Caco-2 (cell line): ENCODE results near the gene QPCTL. TPM values are rescaled to one million over a fixed set of nuclear protein-coding genes. Genes with fewer than 3 reads are reported as not detected.

ENCODE experiments used
- BruUV-seq: library from RNA; stranded (reverse); fragments of 400-500 nt; replicated peaks from 2 replicates; lab custom pipeline; 2021; lab: Mats Ljungman, UMichigan
- CTCF ChIA-PET: fragments of 300-600 bp; sonication (Branson Sonifier 250); formaldehyde crosslinking; loops from one replicate; lab custom pipeline; 2022; ENCODE audit warnings: antibody characterized with exemption; lab: Charles Lee
- POLR2A ChIA-PET: fragments of 300-600 bp; sonication (Branson Sonifier 250); formaldehyde crosslinking; loops from one replicate; lab custom pipeline; 2022; ENCODE audit warnings: antibody characterized with exemption; lab: Charles Lee
- DNase-seq, 2 experiments: peaks; one replicate each; pipeline versions ENCODE4 v3.0.0 to v3.0.0-alpha.2; 2020 to 2022
- H3K27me3 ChIP-seq: replicated peaks from 2 replicates; pipeline ENCODE4 v1.6.0; 2011; ENCODE audit warnings: low read length; ENCODE audit not compliant: control insufficient read depth, insufficient read depth
- H3K36me3 ChIP-seq: 2 replicates; pipeline ENCODE4 v1.5.1; 2011; ENCODE audit warnings: low read length; ENCODE audit not compliant: control insufficient read depth, insufficient read depth
- H3K4me1 ChIP-seq: fragments of 250-450 bp; sonication (Bioruptor Pico); 2 replicates; pipeline ENCODE4 v1.5.1; 2020; ENCODE audit warnings: mild to moderate bottlenecking
- H3K4me3 ChIP-seq: 2 replicates; pipeline ENCODE4 v1.5.1; 2011; ENCODE audit warnings: low read depth, mild to moderate bottlenecking, control low read depth, low read length
- H3K9me3 ChIP-seq: fragments of 250-450 bp; sonication (Bioruptor Pico); 2 replicates; pipeline ENCODE4 v1.5.1; 2020; ENCODE audit warnings: mild to moderate bottlenecking, moderate library complexity
- H3K27ac Mint-ChIP-seq: one replicate; pipeline ENCODE4 v1.8.0; 2022; ENCODE audit warnings: mixed read lengths; ENCODE audit not compliant: unreplicated experiment
- H3K27me3 Mint-ChIP-seq: one replicate; pipeline ENCODE4 v1.8.0; 2022; ENCODE audit warnings: mixed read lengths; ENCODE audit not compliant: insufficient read depth, unreplicated experiment
- H3K36me3 Mint-ChIP-seq: one replicate; pipeline ENCODE4 v1.8.0; 2022; ENCODE audit warnings: mild to moderate bottlenecking, mixed read lengths; ENCODE audit not compliant: insufficient read depth, unreplicated experiment
- H3K4me1 Mint-ChIP-seq: one replicate; pipeline ENCODE4 v1.8.0; 2022; ENCODE audit warnings: low read depth, mixed read lengths; ENCODE audit not compliant: unreplicated experiment
- H3K4me3 Mint-ChIP-seq: one replicate; pipeline ENCODE4 v1.8.0; 2022; ENCODE audit warnings: mild to moderate bottlenecking, moderate library complexity, mixed read lengths; ENCODE audit not compliant: unreplicated experiment
- H3K9me3 Mint-ChIP-seq: one replicate; pipeline ENCODE4 v1.8.0; 2022; ENCODE audit warnings: mixed read lengths; ENCODE audit not compliant: unreplicated experiment
- intact Hi-C: fragments of 100-400 bp; cut with micrococcal nuclease; formaldehyde crosslinking; loops from one replicate; pipeline ENCODE4 v1.10.0; 2022; ENCODE audit not compliant: unreplicated experiment
- total RNA-seq: library from RNA; stranded (reverse); gene quantifications from 2 replicates; pipeline ENCODE4 v1.2.3, GENCODE V29; 2022
- TF ChIP-seq, protein P1 (sequence below), 2 experiments: fragments of 200-600 bp in 1 of 2; IDR thresholded peaks; 1 replicate in 1 of 2; 2 replicates in 1 of 2; pipeline versions ENCODE4 v1.5.1 to v1.8.0; 2011 to 2022; ENCODE audit warnings: antibody characterized with exemption in 1 of 2, control low read depth in 1 of 2, inconsistent platforms in 1 of 2, low read depth in 1 of 2, low read length in 1 of 2, mild to moderate bottlenecking in 1 of 2, moderate library complexity in 1 of 2; ENCODE audit not compliant: insufficient read depth in 1 of 2, severe bottlenecking in 1 of 2, unreplicated experiment in 1 of 2

QPCTL gene
- total RNA-seq, 1 experiment from 2014 or later = 16.9 TPM

DNA sequence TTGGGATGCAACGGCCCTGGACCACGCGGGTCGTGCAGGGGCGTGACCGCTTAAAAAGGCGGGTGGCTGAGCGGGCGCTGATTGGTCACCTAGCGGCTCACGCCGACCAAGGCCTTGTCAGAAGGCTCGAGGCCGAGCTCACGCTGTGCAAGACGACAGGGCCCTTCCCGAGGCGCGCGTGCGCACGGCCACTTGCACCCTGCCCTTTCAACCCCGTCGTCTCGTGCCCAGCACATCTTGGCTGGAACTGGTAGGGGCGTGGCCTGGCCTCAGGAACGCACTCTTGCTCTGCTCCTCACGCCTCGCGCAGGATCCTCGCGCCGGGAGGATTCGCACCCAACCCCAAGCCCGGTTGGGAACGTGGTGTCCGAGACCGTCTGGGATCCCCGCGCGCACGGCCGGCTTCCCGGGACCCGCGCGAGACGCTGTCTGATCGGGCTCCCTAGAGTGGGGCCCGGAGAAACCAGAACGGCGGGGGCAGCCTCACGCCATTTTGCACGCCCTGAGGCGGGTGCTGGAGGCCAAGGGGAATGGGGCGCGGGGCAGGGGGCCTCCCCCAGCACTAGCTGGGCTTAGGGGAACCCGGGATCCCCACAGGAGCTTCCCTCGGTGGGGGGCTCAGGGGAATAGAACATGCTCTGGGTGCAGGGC lies 40.8 kb downstream of the QPCTL start, which contains the start of gene MEIOSIN:
Gene MEIOSIN, plus strand, starts transcription at position 280 of the 651 bp plus-strand sequence. CDS start 1,938 bp downstream, outside the sequence.
- Histone ChIP-seq H3K27me3 (no peaks in the 10 kb centered on the region), H3K9me3 (no peaks in the 10 kb centered on the region), H3K4me3 (no peak within 1 kb of the TSS), H3K4me1 (peaks cover 19% of the 10 kb centered on the region), H3K36me3 (no peaks in the 10 kb centered on the region)
- CTCF ChIA-PET = interaction anchor here (1.8 kb wide), 1 partner anchor 36 kb away, joined by 10 read pairs; the partner anchor contains the start of gene SIX5
- Mint-ChIP-seq H3K9me3 (no peaks in the 10 kb centered on the region), H3K4me3 (no peak within 1 kb of the TSS), H3K36me3 (peaks cover 6% of the 10 kb centered on the region), H3K4me1 (peaks cover 10% of the 10 kb centered on the region), H3K27ac (no peak within 1 kb of the TSS), H3K27me3 (no peaks in the 10 kb centered on the region)
- BruUV-seq = no TSS peak
- TF ChIP-seq, protein P1, sequence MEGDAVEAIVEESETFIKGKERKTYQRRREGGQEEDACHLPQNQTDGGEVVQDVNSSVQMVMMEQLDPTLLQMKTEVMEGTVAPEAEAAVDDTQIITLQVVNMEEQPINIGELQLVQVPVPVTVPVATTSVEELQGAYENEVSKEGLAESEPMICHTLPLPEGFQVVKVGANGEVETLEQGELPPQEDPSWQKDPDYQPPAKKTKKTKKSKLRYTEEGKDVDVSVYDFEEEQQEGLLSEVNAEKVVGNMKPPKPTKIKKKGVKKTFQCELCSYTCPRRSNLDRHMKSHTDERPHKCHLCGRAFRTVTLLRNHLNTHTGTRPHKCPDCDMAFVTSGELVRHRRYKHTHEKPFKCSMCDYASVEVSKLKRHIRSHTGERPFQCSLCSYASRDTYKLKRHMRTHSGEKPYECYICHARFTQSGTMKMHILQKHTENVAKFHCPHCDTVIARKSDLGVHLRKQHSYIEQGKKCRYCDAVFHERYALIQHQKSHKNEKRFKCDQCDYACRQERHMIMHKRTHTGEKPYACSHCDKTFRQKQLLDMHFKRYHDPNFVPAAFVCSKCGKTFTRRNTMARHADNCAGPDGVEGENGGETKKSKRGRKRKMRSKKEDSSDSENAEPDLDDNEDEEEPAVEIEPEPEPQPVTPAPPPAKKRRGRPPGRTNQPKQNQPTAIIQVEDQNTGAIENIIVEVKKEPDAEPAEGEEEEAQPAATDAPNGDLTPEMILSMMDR (IDR thresholded peaks at IDR 0.05; ENCODE audit: insufficient read depth in 1 of 2, low read depth in 1 of 2, low read length in 1 of 2, severe bottlenecking in 1 of 2, unreplicated experiment in 1 of 2) = no peak
- POLR2A ChIA-PET = no interaction called here
- intact Hi-C loops = no loop called here
- DNase-seq = no peak

DNA sequence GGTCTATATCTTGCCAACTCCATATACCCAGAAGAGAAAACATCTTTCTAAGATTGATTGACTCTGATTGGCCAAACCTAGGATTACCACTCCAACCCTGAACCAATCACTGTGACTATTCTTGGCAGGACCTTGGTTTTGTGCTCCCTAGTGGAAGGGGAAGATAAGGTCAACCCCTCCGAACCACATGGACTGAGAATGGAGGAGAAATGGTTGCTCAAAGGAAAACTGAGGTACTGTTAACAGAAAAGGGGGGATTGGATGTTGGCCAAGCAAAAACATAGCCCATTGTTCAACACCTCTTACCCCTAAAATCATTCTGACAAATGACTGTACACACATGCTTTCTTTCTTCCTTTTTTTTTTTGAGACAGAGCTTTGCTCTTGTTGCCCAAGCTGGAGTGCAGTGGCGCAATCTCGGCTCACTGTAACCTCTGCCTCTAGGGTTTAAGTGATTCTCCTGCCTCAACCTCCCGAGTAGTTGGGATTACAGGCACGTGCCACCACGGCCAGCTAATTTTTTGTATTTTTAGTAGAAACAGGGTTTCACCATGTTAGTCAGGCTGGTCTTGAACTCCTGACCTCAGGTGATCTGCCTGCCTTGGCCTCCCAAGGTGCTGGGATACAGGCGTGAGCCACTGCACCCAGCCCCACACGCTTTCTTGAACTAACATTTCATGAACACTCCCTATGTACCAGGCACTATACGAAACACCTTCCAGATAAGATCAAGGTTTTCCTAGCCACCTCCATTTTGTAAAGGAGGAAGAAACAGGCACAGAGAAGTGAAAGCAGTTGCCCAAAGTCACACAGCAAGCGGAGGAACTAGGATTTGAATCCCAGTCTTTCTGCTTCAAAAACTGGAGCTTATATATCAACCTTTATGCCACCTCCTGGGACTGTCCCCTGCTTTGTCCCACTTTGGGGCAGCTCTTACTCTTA lies 47.3 kb downstream of the QPCTL start:
- no TSS peak for BruUV-seq
- Histone ChIP-seq H3K27me3 (no peaks in the 10 kb centered on the region), H3K4me1 (peaks cover 19% of the 10 kb centered on the region), H3K4me3 (no peak overlapping the region), H3K9me3 (no peaks in the 10 kb centered on the region), H3K36me3 (no peaks in the 10 kb centered on the region)
- H3K4me1 Mint-ChIP-seq = peaks cover 7% of the 10 kb centered on the region
- POLR2A ChIA-PET = interaction anchor here (1.1 kb wide), 1 partner anchor 9 kb away, joined by 6 read pairs; the partner anchor contains the start of gene FBXO46
- no peaks in the 10 kb centered on the region for H3K27me3 Mint-ChIP-seq
- H3K27ac Mint-ChIP-seq = no peak overlapping the region
- H3K4me3 Mint-ChIP-seq = no peak overlapping the region
- intact Hi-C loops = no loop called here
- no peak for DNase-seq
- no peaks in the 10 kb centered on the region for H3K9me3 Mint-ChIP-seq
- CTCF ChIA-PET = interaction anchor here (0.9 to 1.0 kb wide), 2 partner anchors 30 to 77 kb away, joined by 3 to 4 read pairs; partner anchors contain the start of gene SIX5
- TF ChIP-seq, protein P1 (IDR thresholded peaks at IDR 0.05; ENCODE audit: insufficient read depth in 1 of 2, low read depth in 1 of 2, low read length in 1 of 2, severe bottlenecking in 1 of 2, unreplicated experiment in 1 of 2) = no peak
- peaks cover 5% of the 10 kb centered on the region for H3K36me3 Mint-ChIP-seq

DNA sequence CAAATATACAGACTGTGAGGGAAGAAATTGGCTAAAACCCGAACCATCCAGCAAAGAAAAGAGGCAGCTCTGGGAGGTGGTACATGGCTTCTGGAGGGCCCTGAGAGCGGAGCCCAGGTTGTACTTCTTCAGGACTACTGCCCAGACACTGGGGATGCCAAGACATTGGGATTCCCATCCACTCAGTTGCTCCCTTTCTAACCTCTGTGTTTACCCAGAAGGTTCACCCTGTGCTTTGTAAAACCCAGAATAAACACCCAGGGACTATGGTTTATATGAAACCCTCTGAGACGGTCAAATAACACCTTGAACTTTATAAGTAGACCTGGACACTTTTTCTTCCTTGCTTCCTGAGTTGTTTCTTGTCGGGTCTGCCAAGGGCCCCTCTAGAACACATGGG lies 50.5 kb downstream of the QPCTL start:
- no peak overlapping the region for H3K4me3 ChIP-seq
- POLR2A ChIA-PET = no interaction called here
- no TSS peak for BruUV-seq
- Mint-ChIP-seq H3K27ac (no peak overlapping the region), H3K4me1 (no peaks in the 10 kb centered on the region), H3K9me3 (no peaks in the 10 kb centered on the region), H3K36me3 (peaks cover 5% of the 10 kb centered on the region), H3K27me3 (no peaks in the 10 kb centered on the region), H3K4me3 (no peak overlapping the region)
- no peaks in the 10 kb centered on the region for H3K9me3 ChIP-seq
- H3K4me1 ChIP-seq = no peaks in the 10 kb centered on the region
- TF ChIP-seq, protein P1 (IDR thresholded peaks at IDR 0.05; ENCODE audit: insufficient read depth in 1 of 2, low read depth in 1 of 2, low read length in 1 of 2, severe bottlenecking in 1 of 2, unreplicated experiment in 1 of 2) = no peak
- intact Hi-C loops = no loop called here
- H3K36me3 ChIP-seq = no peaks in the 10 kb centered on the region
- CTCF ChIA-PET = interaction anchor here (1.1 kb wide), 1 partner anchor 26 kb away, joined by 3 read pairs; the partner anchor contains the start of gene SIX5
- DNase-seq = no peak
- no peaks in the 10 kb centered on the region for H3K27me3 ChIP-seq
